PC-3 (cell line): ENCODE results near the gene SCAND1.

Source experiments
- CTCF ChIP-seq: fragments of 300-600 bp; sonication (generic); conservative IDR thresholded peaks from 2 replicates; pipeline ENCODE4 v1.5.1; 2017; ENCODE audit warnings: antibody characterized with exemption, low read depth, mild to moderate bottlenecking, low read length
- EZH2 ChIP-seq: fragments of 300-600 bp; sonication (generic); IDR thresholded peaks from one replicate; pipeline ENCODE4 v1.6.1; 2017; ENCODE audit warnings: antibody characterized with exemption, mild to moderate bottlenecking, low read length; ENCODE audit not compliant: unreplicated experiment

DNA sequence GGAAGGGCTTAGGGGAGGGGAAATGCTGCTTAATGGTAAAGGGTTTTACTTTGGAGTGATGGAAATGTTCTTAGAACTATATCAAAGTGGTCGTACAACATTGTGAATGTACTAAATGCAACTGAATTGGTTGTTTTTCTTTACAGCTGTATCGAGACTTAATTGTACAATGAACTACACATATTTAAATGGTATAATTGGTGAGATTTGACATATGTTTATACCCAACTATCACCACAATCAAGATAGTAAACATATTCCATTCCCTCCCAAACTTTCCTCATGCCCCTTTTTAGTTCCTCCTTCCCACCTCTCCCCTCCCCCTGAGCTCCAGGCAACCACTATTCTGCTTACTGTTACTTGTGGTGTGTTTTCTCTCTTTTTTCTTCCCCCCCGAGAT, 44.0 kb downstream of the SCAND1 start:
- TF ChIP-seq CTCF: no peak
- TF ChIP-seq EZH2: no peak
